ENCODE measurements around the gene RIMBP2. TPM values are rescaled to one million over a fixed set of nuclear protein-coding genes. Genes with fewer than 3 reads are reported as not detected.

RIMBP2 gene
- total and polyA plus RNA-seq, 9 of the 15 experiments (the other 6 are each of a cell fraction or from before 2014, with no cell fraction given), result not detected

GRCh38 chr12:130715998-130716968 is at the start of gene RIMBP2 (continued):
- TF ChIP-seq CHD7 (IDR thresholded peaks at IDR 0.05; ENCODE audit: low read depth, low read length) (no peak), BMI1 (IDR thresholded peaks at IDR 0.05; ENCODE audit: low read length) (no peak), FOXK1 (CRISPR knock-in tag; IDR thresholded peaks at IDR 0.05; ENCODE audit: borderline replicate concordance) (no peak), EP400 (IDR thresholded peaks at IDR 0.05) (no peak), SMARCC2 (IDR thresholded peaks at IDR 0.05; ENCODE audit: low read depth) (no peak), BCOR (IDR thresholded peaks at IDR 0.05) (no peak), ZNF707 (CRISPR knock-in tag; conservative IDR thresholded peaks at IDR 0.05) (no peak)

Measured in K562 (cell line).